Neural progenitor cell (in vitro differentiated cells): ENCODE results near the gene TIMM23B. TPM values are rescaled to one million over a fixed set of nuclear protein-coding genes. Genes with fewer than 3 reads are reported as not detected.

ENCODE experiments used
- DNase-seq: peaks from one replicate; pipeline ENCODE4 v3.0.0-alpha.2; 2016; ENCODE audit warnings: low spot score
- H2AFZ ChIP-seq: fragments of 200-600 bp; sonication (generic); replicated peaks from 2 replicates; pipeline ENCODE4 v1.6.1; 2016; ENCODE audit warnings: antibody characterized with exemption
- H3F3A ChIP-seq: fragments of 200-600 bp; sonication (generic); 2 replicates; pipeline ENCODE4 v1.6.1; 2016; ENCODE audit warnings: antibody characterized with exemption, low read depth
- H3K27ac ChIP-seq: fragments of 200-600 bp; sonication (generic); 2 replicates; pipeline ENCODE4 v1.5.1; 2016; ENCODE audit warnings: mild to moderate bottlenecking
- H3K27me3 ChIP-seq: fragments of 200-600 bp; sonication (generic); 2 replicates; pipeline ENCODE4 v1.6.1; 2016; ENCODE audit warnings: mild to moderate bottlenecking, moderate library complexity
- H3K36me3 ChIP-seq: fragments of 200-600 bp; sonication (generic); 2 replicates; pipeline ENCODE4 v1.5.1; 2016
- H3K4me1 ChIP-seq: fragments of 200-600 bp; sonication (generic); 2 replicates; pipeline ENCODE4 v1.6.1; 2016; ENCODE audit warnings: mixed run types
- H3K4me2 ChIP-seq: fragments of 200-600 bp; sonication (generic); 2 replicates; pipeline ENCODE4 v1.6.1; 2016
- H3K4me3 ChIP-seq: fragments of 200-600 bp; sonication (generic); 2 replicates; pipeline ENCODE4 v1.5.1; 2016
- H3K79me2 ChIP-seq: fragments of 200-600 bp; sonication (generic); 2 replicates; pipeline ENCODE4 v1.6.1; 2016; ENCODE audit warnings: low read depth
- H3K9ac ChIP-seq: fragments of 200-600 bp; sonication (generic); 2 replicates; pipeline ENCODE4 v1.6.1; 2016
- H3K9me3 ChIP-seq: fragments of 200-600 bp; sonication (generic); 2 replicates; pipeline ENCODE4 v1.5.1; 2016; ENCODE audit warnings: low read depth
- H4K20me1 ChIP-seq: fragments of 200-600 bp; sonication (generic); 2 replicates; pipeline ENCODE4 v1.6.1; 2016; ENCODE audit warnings: low read depth
- H3K27ac Mint-ChIP-seq: 3 replicates; pipeline ENCODE4 v1.8.0; 2021; ENCODE audit warnings: mixed read lengths
- H3K27me3 Mint-ChIP-seq: 2 replicates; pipeline ENCODE4 v1.8.0; 2022; ENCODE audit warnings: low read depth, mild to moderate bottlenecking, inconsistent platforms, moderate library complexity, mixed read lengths; ENCODE audit not compliant: insufficient read depth
- H3K36me3 Mint-ChIP-seq: 3 replicates; pipeline ENCODE4 v1.8.0; 2021; ENCODE audit warnings: mixed read lengths
- H3K4me1 Mint-ChIP-seq: 3 replicates; pipeline ENCODE4 v1.8.0; 2021; ENCODE audit warnings: mixed read lengths
- H3K4me3 Mint-ChIP-seq: 3 replicates; pipeline ENCODE4 v1.8.0; 2021; ENCODE audit warnings: mild to moderate bottlenecking, moderate library complexity, mixed read lengths
- H3K9me3 Mint-ChIP-seq: 3 replicates; pipeline ENCODE4 v1.8.0; 2020; ENCODE audit warnings: mixed read lengths
- EZH2 ChIP-seq: fragments of 200-600 bp; sonication (generic); IDR thresholded peaks from 2 replicates; pipeline ENCODE4 v1.6.1; 2017; ENCODE audit warnings: antibody characterized with exemption, mild to moderate bottlenecking, moderate library complexity
- EZH2phosphoT487 ChIP-seq: fragments of 200-600 bp; sonication (generic); IDR thresholded peaks from 2 replicates; pipeline ENCODE4 v1.6.1; 2017; ENCODE audit warnings: antibody characterized with exemption
- small RNA-seq: library from RNA; depleted of rRNA; stranded (forward); fragments of <200 nt; gene quantifications from one replicate; pipeline ENCODE3, GENCODE V24; 2015
- total RNA-seq: library from RNA; depleted of rRNA; stranded (reverse); fragments of >200 nt; gene quantifications from 2 replicates; pipeline ENCODE4 v1.2.3, GENCODE V29; 2015; ENCODE audit warnings: low replicate concordance
- TF ChIP-seq, protein P1 (sequence below): fragments of 200-600 bp; sonication (generic); IDR thresholded peaks from 2 replicates; pipeline ENCODE4 v1.5.1; 2017; ENCODE audit warnings: antibody characterized with exemption, mild to moderate bottlenecking

Gene TIMM23B
- total RNA-seq, 1 donor from 2014 or later: 19.5 TPM

DNA sequence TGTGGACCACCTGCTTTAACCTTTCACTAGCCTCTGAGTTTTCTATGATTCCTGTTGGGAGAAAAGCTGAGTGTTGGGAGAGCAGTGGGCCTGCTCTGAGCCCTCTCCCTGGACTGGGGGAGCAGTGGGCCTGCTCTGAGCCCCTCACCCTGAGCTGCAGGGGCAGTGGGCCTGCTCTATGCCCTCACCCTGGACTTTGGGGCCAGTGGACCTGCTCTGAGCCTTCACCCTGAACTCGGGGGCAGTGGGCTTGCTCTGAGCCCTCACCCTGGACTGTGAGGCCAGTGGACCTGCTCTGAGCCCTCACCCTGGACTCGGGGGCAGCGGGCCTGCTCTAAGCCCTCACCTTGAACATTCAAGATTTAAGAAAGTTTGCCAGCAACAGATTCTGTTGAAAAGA, 79.8 kb downstream of the TIMM23B start:
- Histone ChIP-seq H2AFZ (no peak overlapping the region), H3K4me1 (no peaks in the 10 kb centered on the region), H3K27ac (no peak overlapping the region), H3K4me2 (no peak overlapping the region), H3K27me3 (no peaks in the 10 kb centered on the region), H3K9ac (no peak overlapping the region), H3F3A (no peaks in the 10 kb centered on the region), H3K4me3 (no peak overlapping the region), H4K20me1 (no peaks in the 10 kb centered on the region), H3K79me2 (no peaks in the 10 kb centered on the region), H3K9me3 (no peaks in the 10 kb centered on the region), H3K36me3 (no peaks in the 10 kb centered on the region)
- peaks cover 2% of the 10 kb centered on the region for H3K9me3 Mint-ChIP-seq
- H3K27me3 Mint-ChIP-seq: no peaks in the 10 kb centered on the region
- no peaks in the 10 kb centered on the region for H3K4me1 Mint-ChIP-seq
- H3K4me3 Mint-ChIP-seq: no peak overlapping the region
- no peak for DNase-seq
- H3K27ac Mint-ChIP-seq: no peak overlapping the region
- no peaks in the 10 kb centered on the region for H3K36me3 Mint-ChIP-seq
- TF ChIP-seq EZH2: no peak
- TF ChIP-seq, protein P1, sequence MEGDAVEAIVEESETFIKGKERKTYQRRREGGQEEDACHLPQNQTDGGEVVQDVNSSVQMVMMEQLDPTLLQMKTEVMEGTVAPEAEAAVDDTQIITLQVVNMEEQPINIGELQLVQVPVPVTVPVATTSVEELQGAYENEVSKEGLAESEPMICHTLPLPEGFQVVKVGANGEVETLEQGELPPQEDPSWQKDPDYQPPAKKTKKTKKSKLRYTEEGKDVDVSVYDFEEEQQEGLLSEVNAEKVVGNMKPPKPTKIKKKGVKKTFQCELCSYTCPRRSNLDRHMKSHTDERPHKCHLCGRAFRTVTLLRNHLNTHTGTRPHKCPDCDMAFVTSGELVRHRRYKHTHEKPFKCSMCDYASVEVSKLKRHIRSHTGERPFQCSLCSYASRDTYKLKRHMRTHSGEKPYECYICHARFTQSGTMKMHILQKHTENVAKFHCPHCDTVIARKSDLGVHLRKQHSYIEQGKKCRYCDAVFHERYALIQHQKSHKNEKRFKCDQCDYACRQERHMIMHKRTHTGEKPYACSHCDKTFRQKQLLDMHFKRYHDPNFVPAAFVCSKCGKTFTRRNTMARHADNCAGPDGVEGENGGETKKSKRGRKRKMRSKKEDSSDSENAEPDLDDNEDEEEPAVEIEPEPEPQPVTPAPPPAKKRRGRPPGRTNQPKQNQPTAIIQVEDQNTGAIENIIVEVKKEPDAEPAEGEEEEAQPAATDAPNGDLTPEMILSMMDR: no peak
- no peak for TF ChIP-seq EZH2phosphoT487

Small RNA genes within 50 kb of the gene (small RNA-seq; reads per million reads assigned to genes)
- gene RNA5SP317 (not detected), gene SNORA74C-2 (0.25 reads per million, percentile 14 among the genes with 10 or more reads in this experiment)

Other genes starting within 250 kb of the TIMM23B start
- gene OGDHL, start 179.7 kb upstream of the TIMM23B start, total RNA-seq: 0.34 and 0.56 TPM in 2 replicates
- 57.5 and 67.2 TPM in 2 replicates for gene PARG, start within 50 bp of the TIMM23B start, total RNA-seq
- gene AGAP6, start 46.4 kb downstream of the TIMM23B start, total RNA-seq: 12.3 TPM in 2 replicates
- gene WASHC2A, start 125.9 kb downstream of the TIMM23B start, total RNA-seq: 17.7 and 17.9 TPM in 2 replicates